ENCODE data around the gene PARP1.

The PARP1 gene

GRCh38 chr1:226381226-226381998 lies 26.5 kb downstream of the PARP1 start:
- H3K4me3 ChIP-seq (ENCODE audit: low read depth, low read length), result no peak overlapping the region

- H3K4me3 ChIP-seq (ENCODE audit: low read depth, low read length), result no peak overlapping the region
These were observed 29.8 kb downstream of the PARP1 start for GRCh38 chr1:226378071-226378470.

- no peak overlapping the region for H3K4me3 ChIP-seq (ENCODE audit: low read depth, low read length)
These were observed 31.6 kb downstream of the PARP1 start for GRCh38 chr1:226376300-226376699.

GRCh38 chr1:226373376-226373775 lies 34.5 kb downstream of the PARP1 start:
- no peak overlapping the region for H3K4me3 ChIP-seq (ENCODE audit: low read depth, low read length)

GRCh38 chr1:226372885-226373284 lies 35.0 kb downstream of the PARP1 start:
- no peak overlapping the region for H3K4me3 ChIP-seq (ENCODE audit: low read depth, low read length)

GRCh38 chr1:226371866-226372490 lies 35.9 kb downstream of the PARP1 start:
- no peak overlapping the region for H3K4me3 ChIP-seq (ENCODE audit: low read depth, low read length)

GRCh38 chr1:226371027-226371694 lies 36.7 kb downstream of the PARP1 start:
- H3K4me3 ChIP-seq (ENCODE audit: low read depth, low read length), result no peak overlapping the region

- H3K4me3 ChIP-seq (ENCODE audit: low read depth, low read length), result no peak overlapping the region
These were observed 37.6 kb downstream of the PARP1 start for GRCh38 chr1:226370144-226370923.

- H3K4me3 ChIP-seq (ENCODE audit: low read depth, low read length), result no peak overlapping the region
These were observed 38.8 kb downstream of the PARP1 start for GRCh38 chr1:226369110-226369509.

- no peak overlapping the region for H3K4me3 ChIP-seq (ENCODE audit: low read depth, low read length)
These were observed 41.6 kb downstream of the PARP1 start for GRCh38 chr1:226366290-226366689.

GRCh38 chr1:226365831-226366231 lies 42.1 kb downstream of the PARP1 start:
- no peak overlapping the region for H3K4me3 ChIP-seq (ENCODE audit: low read depth, low read length)

GRCh38 chr1:226364901-226365565 lies 42.9 kb downstream of the PARP1 start:
- no peak overlapping the region for H3K4me3 ChIP-seq (ENCODE audit: low read depth, low read length)

- H3K4me3 ChIP-seq (ENCODE audit: low read depth, low read length), result no peak overlapping the region
These were observed 43.4 kb downstream of the PARP1 start for GRCh38 chr1:226364514-226364899.

- H3K4me3 ChIP-seq (ENCODE audit: low read depth, low read length), result no peak overlapping the region
These were observed 43.9 kb downstream of the PARP1 start for GRCh38 chr1:226363801-226364513.

- H3K4me3 ChIP-seq (ENCODE audit: low read depth, low read length), result no peak overlapping the region
These were observed 44.9 kb downstream of the PARP1 start for GRCh38 chr1:226362891-226363447.

- no peak overlapping the region for H3K4me3 ChIP-seq (ENCODE audit: low read depth, low read length)
These were observed 45.5 kb downstream of the PARP1 start for GRCh38 chr1:226362361-226362760.

GRCh38 chr1:226360106-226360746 lies 47.7 kb downstream of the PARP1 start:
- H3K4me3 ChIP-seq (ENCODE audit: low read depth, low read length), result no peak overlapping the region

- H3K4me3 ChIP-seq (ENCODE audit: low read depth, low read length), result no peak overlapping the region
These were observed 50.5 kb downstream of the PARP1 start for GRCh38 chr1:226357416-226357815.
